HG02943 (cell line): ENCODE results near the gene ABCA13.

Source experiments
- ATAC-seq: cut with Tn5 transposase; IDR thresholded peaks from one replicate; pipeline ENCODE4 v1.9.1; 2021; ENCODE audit warnings: mild to moderate bottlenecking, low read depth, moderate library complexity; ENCODE audit not compliant: unreplicated experiment

ABCA13 gene

GRCh38 chr7:48426331-48426965 is 255.2 kb downstream of the ABCA13 start:
- ATAC-seq, result no peak

- no peak for ATAC-seq
These were observed 255.8 kb downstream of the ABCA13 start for GRCh38 chr7:48426966-48427555.

- ATAC-seq, result no peak
These were observed 256.4 kb downstream of the ABCA13 start for GRCh38 chr7:48427671-48428070.

- ATAC-seq, result no peak
These were observed 256.9 kb downstream of the ABCA13 start for GRCh38 chr7:48428091-48428684.

- no peak for ATAC-seq
These were observed 257.9 kb downstream of the ABCA13 start for GRCh38 chr7:48429117-48429516.

- ATAC-seq, result no peak
These were observed 266.9 kb downstream of the ABCA13 start for GRCh38 chr7:48438206-48438605.

GRCh38 chr7:48441848-48442492 is 270.7 kb downstream of the ABCA13 start:
- ATAC-seq, result no peak

GRCh38 chr7:48443051-48443450 is 271.8 kb downstream of the ABCA13 start:
- ATAC-seq, result no peak

GRCh38 chr7:48446721-48447120 is 275.5 kb downstream of the ABCA13 start:
- no peak for ATAC-seq

GRCh38 chr7:48452218-48452617 is 281.0 kb downstream of the ABCA13 start:
- ATAC-seq, result no peak

- no peak for ATAC-seq
These were observed 283.5 kb downstream of the ABCA13 start for GRCh38 chr7:48454750-48455192.

GRCh38 chr7:48455363-48455762 is 284.1 kb downstream of the ABCA13 start:
- ATAC-seq, result no peak

- no peak for ATAC-seq
These were observed 287.7 kb downstream of the ABCA13 start for GRCh38 chr7:48458701-48459524.

GRCh38 chr7:48466713-48467112 is 295.5 kb downstream of the ABCA13 start:
- ATAC-seq, result no peak

- no peak for ATAC-seq
These were observed 299.9 kb downstream of the ABCA13 start for GRCh38 chr7:48471196-48471595.

- ATAC-seq, result no peak
These were observed 301.4 kb downstream of the ABCA13 start for GRCh38 chr7:48472640-48473039.

- no peak for ATAC-seq
These were observed 302.1 kb downstream of the ABCA13 start for GRCh38 chr7:48473205-48473865.

GRCh38 chr7:48481235-48481634 is 310.0 kb downstream of the ABCA13 start:
- no peak for ATAC-seq

GRCh38 chr7:48497521-48497920 is 326.3 kb downstream of the ABCA13 start:
- no peak for ATAC-seq

- no peak for ATAC-seq
These were observed 330.8 kb downstream of the ABCA13 start for GRCh38 chr7:48502021-48502420.
